GM12864 (cell line): ENCODE measurements around the gene SPATA6L.

Source experiments
- DNase-seq: peaks from one replicate; pipeline ENCODE4 v3.0.0-alpha.2; 2011; ENCODE audit warnings: low read depth
- H3K4me3 ChIP-seq: 2 replicates; pipeline ENCODE4 v1.5.1; 2011; ENCODE audit warnings: mild to moderate bottlenecking, low read depth, low read length, control low read depth
- TF ChIP-seq, protein P1 (sequence below): IDR thresholded peaks from 2 replicates; pipeline ENCODE4 v1.5.1; 2011; ENCODE audit warnings: low read depth, mild to moderate bottlenecking, moderate library complexity, low read length, control low read depth, inconsistent platforms; ENCODE audit errors: missing control alignments

SPATA6L gene

DNA sequence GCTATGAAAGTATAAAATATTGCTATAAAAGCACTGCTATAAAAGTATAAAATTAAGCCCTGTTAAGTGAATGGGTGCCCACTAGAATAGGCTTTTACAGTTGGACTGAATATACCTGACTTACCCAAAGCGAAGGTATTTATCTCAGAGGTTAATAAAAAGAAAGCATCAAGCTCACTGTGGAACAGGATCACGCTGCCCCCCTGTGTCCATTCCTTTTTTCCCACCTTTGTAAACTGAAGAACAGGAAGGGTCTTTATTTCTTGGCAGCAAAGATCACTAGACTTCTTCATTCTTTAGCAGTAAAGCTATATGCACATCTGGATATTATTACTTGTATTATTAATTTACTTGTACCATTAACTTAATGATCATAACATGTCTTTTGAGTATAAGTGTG, 26.3 kb downstream of the SPATA6L start:
- DNase-seq = no peak
- TF ChIP-seq, protein P1, sequence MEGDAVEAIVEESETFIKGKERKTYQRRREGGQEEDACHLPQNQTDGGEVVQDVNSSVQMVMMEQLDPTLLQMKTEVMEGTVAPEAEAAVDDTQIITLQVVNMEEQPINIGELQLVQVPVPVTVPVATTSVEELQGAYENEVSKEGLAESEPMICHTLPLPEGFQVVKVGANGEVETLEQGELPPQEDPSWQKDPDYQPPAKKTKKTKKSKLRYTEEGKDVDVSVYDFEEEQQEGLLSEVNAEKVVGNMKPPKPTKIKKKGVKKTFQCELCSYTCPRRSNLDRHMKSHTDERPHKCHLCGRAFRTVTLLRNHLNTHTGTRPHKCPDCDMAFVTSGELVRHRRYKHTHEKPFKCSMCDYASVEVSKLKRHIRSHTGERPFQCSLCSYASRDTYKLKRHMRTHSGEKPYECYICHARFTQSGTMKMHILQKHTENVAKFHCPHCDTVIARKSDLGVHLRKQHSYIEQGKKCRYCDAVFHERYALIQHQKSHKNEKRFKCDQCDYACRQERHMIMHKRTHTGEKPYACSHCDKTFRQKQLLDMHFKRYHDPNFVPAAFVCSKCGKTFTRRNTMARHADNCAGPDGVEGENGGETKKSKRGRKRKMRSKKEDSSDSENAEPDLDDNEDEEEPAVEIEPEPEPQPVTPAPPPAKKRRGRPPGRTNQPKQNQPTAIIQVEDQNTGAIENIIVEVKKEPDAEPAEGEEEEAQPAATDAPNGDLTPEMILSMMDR = peak; percentile 21
- H3K4me3 ChIP-seq = no peak overlapping the region

- TF ChIP-seq, protein P1 = no peak
- no peak overlapping the region for H3K4me3 ChIP-seq
- no peak for DNase-seq
Observed at GRCh38 chr9:4639420-4639819, 26.9 kb downstream of the SPATA6L start.

DNA sequence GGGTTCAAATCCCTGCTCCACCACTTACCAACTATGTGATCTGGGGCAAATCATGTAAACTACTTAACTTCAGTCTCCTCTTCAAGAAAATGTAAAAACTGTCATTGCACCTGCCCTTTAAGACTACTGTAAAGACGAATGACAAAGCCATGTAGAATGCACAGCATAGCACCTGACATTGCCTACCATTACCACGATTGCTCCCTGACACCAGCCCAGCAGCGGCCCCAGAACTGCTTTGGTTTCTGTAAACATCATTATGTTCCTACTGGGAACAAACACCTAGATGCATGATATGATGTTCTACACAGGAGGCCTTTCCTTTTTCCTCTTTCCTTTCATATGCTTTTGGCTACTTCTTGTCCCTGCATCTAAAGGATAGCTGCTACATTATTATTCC, 27.3 kb downstream of the SPATA6L start:
- TF ChIP-seq, protein P1 = no peak
- no peak overlapping the region for H3K4me3 ChIP-seq
- no peak for DNase-seq

GRCh38 chr9:4630836-4631235, 35.4 kb downstream of the SPATA6L start:
- H3K4me3 ChIP-seq = no peak overlapping the region
- TF ChIP-seq, protein P1 = no peak
- no peak for DNase-seq

- DNase-seq = no peak
- TF ChIP-seq, protein P1 = no peak
- no peak overlapping the region for H3K4me3 ChIP-seq
Observed at GRCh38 chr9:4622016-4622415, 44.3 kb downstream of the SPATA6L start.

- TF ChIP-seq, protein P1 = no peak
- no peak overlapping the region for H3K4me3 ChIP-seq
- no peak for DNase-seq
Observed at GRCh38 chr9:4620881-4621555, 45.3 kb downstream of the SPATA6L start.
